Measurements from ENCODE around the gene ZNF562.
A peak's percentile ranks its signal among the peaks of the same experiment; 100 is the strongest.
"Not testable (repeated sequence)": the region's sequence is repeated elsewhere in the genome, so short reads cannot be mapped to it uniquely, and the experiment has no call there.

ZNF562 gene

GRCh38 chr19:9702186-9702585 is 27.3 kb upstream of the ZNF562 start:
- DNase-seq (ENCODE audit: extremely low read depth, low read depth): no peak
- no peak for TF ChIP-seq CTCF (IDR thresholded peaks at IDR 0.05; ENCODE audit: low read depth, low read length, missing control alignments)
- H3K4me3 ChIP-seq (replicated peaks; ENCODE audit: low read depth, low read length): no peak overlapping the region

GRCh38 chr19:9700229-9700981 is 25.5 kb upstream of the ZNF562 start:
- no peak overlapping the region for H3K4me3 ChIP-seq (replicated peaks; ENCODE audit: low read depth, low read length)
- TF ChIP-seq CTCF (IDR thresholded peaks at IDR 0.05; ENCODE audit: low read depth, low read length, missing control alignments): no peak
- no peak for DNase-seq (ENCODE audit: extremely low read depth, low read depth)

- not testable (repeated sequence) for DNase-seq (ENCODE audit: extremely low read depth, low read depth)
These were observed 15.4 kb upstream of the ZNF562 start for GRCh38 chr19:9690301-9690700.

GRCh38 chr19:9679996-9680395 is 5.1 kb upstream of the ZNF562 start:
- not testable (repeated sequence) for DNase-seq (ENCODE audit: extremely low read depth, low read depth); H3K4me3 ChIP-seq (replicated peaks; ENCODE audit: low read depth, low read length)

More at GRCh38 chr19:9690301-9690700, 15.4 kb upstream of the ZNF562 start:
- H3K4me3 ChIP-seq (replicated peaks; ENCODE audit: low read depth, low read length): not testable (repeated sequence)

- H3K4me3 ChIP-seq (replicated peaks; ENCODE audit: low read depth, low read length): peak overlapping the region; percentile 84
- not testable (repeated sequence) for DNase-seq (ENCODE audit: extremely low read depth, low read depth)
These were observed 530 bp upstream of the ZNF562 start for GRCh38 chr19:9675358-9675901.

- no peak for TF ChIP-seq CTCF (IDR thresholded peaks at IDR 0.05; ENCODE audit: low read depth, low read length, missing control alignments)
- peak overlapping the region; percentile 84 for H3K4me3 ChIP-seq (replicated peaks; ENCODE audit: low read depth, low read length)
- no peak for DNase-seq (ENCODE audit: extremely low read depth, low read depth)
These were observed 813 bp downstream of the ZNF562 start for GRCh38 chr19:9673912-9674662.

- no peak overlapping the region for H3K4me3 ChIP-seq (replicated peaks; ENCODE audit: low read depth, low read length)
- no peak for TF ChIP-seq CTCF (IDR thresholded peaks at IDR 0.05; ENCODE audit: low read depth, low read length, missing control alignments)
- no peak for DNase-seq (ENCODE audit: extremely low read depth, low read depth)
These were observed 2.0 kb downstream of the ZNF562 start for GRCh38 chr19:9672893-9673292.

- no peak for DNase-seq (ENCODE audit: extremely low read depth, low read depth)
- TF ChIP-seq CTCF (IDR thresholded peaks at IDR 0.05; ENCODE audit: low read depth, low read length, missing control alignments): no peak
- H3K4me3 ChIP-seq (replicated peaks; ENCODE audit: low read depth, low read length): no peak overlapping the region
These were observed 3.2 kb downstream of the ZNF562 start for GRCh38 chr19:9671655-9672054.

All from HFF-Myc (cell line).